HepG2 (cell line): ENCODE measurements around the gene NEK7. TPM values are rescaled to one million over a fixed set of nuclear protein-coding genes. Genes with fewer than 3 reads are reported as not detected.

Experiments used
- ATAC-seq: fragments of 200-7000 bp; cut with Tn5 transposase; 3 replicates; pipeline ENCODE4 v1.9.1; 2020; ENCODE audit warnings: mild to moderate bottlenecking, moderate library complexity
- BruUV-seq: library from RNA; stranded (reverse); fragments of 400-500 nt; replicated peaks from 2 replicates; lab custom pipeline; 2021; lab: Mats Ljungman, UMichigan
- CTCF ChIA-PET: fragments of 300-600 bp; formaldehyde crosslinking; extraction: SDS; loops from one replicate; lab custom pipeline; 2021; ENCODE audit warnings: low total read pairs, inconsistent platforms, low intra/inter-chr PET ratio; lab: Yijun Ruan, JAX
- POLR2A ChIA-PET: fragments of 350-600 bp; sonication (Branson Sonifier 250); formaldehyde crosslinking; loops from one replicate; lab custom pipeline; 2020; ENCODE audit warnings: antibody characterized with exemption, inconsistent platforms; lab: Yijun Ruan, JAX
- DNase-seq: peaks from one replicate; pipeline ENCODE4 v3.0.0-alpha.2; 2015; ENCODE audit warnings: low spot score
- FAIRE-seq: peaks from 3 replicates; lab custom pipeline; 2011; peaks lifted over from hg19 to GRCh38; lab: Jason Lieb, UNC
- H2AFZ ChIP-seq: one replicate; pipeline ENCODE4 v1.6.1; 2011; ENCODE audit warnings: low read length, inconsistent platforms
- H3K27ac ChIP-seq: fragments of 300-600 bp; 3 replicates; pipeline ENCODE4 v1.8.0; 2011; ENCODE audit warnings: mixed run types, mild to moderate bottlenecking, mixed read lengths, low read length, inconsistent platforms; ENCODE audit not compliant: insufficient read depth; ENCODE audit errors: extremely low read length
- H3K27me3 ChIP-seq, 2 experiments: fragments of 200-600 bp in 1 of 2; 2 replicates in 1 of 2; 3 replicates in 1 of 2; pipeline versions ENCODE4 v1.6.0 to v1.8.0; 2011; ENCODE audit warnings: low read length in 2 of 2, mild to moderate bottlenecking in 2 of 2, moderate library complexity in 2 of 2, inconsistent platforms in 1 of 2; ENCODE audit not compliant: insufficient read depth in 2 of 2, control insufficient read depth in 1 of 2
- H3K36me3 ChIP-seq, 2 experiments: fragments of 200-600 bp in 1 of 2; replicated peaks in 1 of 2; 2 replicates in 1 of 2; 3 replicates in 1 of 2; pipeline versions ENCODE4 v1.5.1 to v1.8.0; 2011; ENCODE audit warnings: low read length in 2 of 2, inconsistent platforms in 1 of 2; ENCODE audit not compliant: insufficient read depth in 2 of 2, control insufficient read depth in 1 of 2
- H3K4me1 ChIP-seq: 2 replicates; pipeline ENCODE4 v1.5.1; 2012; ENCODE audit warnings: low read length, inconsistent platforms; ENCODE audit not compliant: insufficient read depth
- H3K4me2 ChIP-seq: 2 replicates; pipeline ENCODE4 v1.6.0; 2011; ENCODE audit warnings: low read depth, low read length, inconsistent platforms
- H3K4me3 ChIP-seq, 3 experiments: fragments of 200-600 bp in 1 of 3; sonication (generic), shearing (Covaris generic) in 1 of 3; replicated peaks in 1 of 3; 2 replicates each; pipeline ENCODE4 v1.5.1; 2011 to 2016; ENCODE audit warnings: low read length in 3 of 3, inconsistent platforms in 2 of 3, low read depth in 2 of 3, mild to moderate bottlenecking in 2 of 3, control low read depth in 1 of 3, mixed read lengths in 1 of 3; ENCODE audit not compliant: insufficient read depth in 1 of 3
- H3K79me2 ChIP-seq: one replicate; pipeline ENCODE4 v1.6.1; 2011; ENCODE audit warnings: low read length, inconsistent platforms; ENCODE audit not compliant: insufficient read depth
- H3K9ac ChIP-seq: 2 replicates; pipeline ENCODE4 v1.6.0; 2011; ENCODE audit warnings: mild to moderate bottlenecking, low read depth, low read length, inconsistent platforms; ENCODE audit not compliant: insufficient read depth
- H3K9me3 ChIP-seq: 2 replicates; pipeline ENCODE4 v1.5.1; 2012; ENCODE audit warnings: mild to moderate bottlenecking, low read length
- H4K20me1 ChIP-seq: 2 replicates; pipeline ENCODE4 v1.6.0; 2011; ENCODE audit warnings: inconsistent platforms, mild to moderate bottlenecking, low read length, moderate library complexity; ENCODE audit not compliant: insufficient read depth
- DNMT3B ChIP-seq: conservative IDR thresholded peaks from 2 replicates; pipeline ENCODE4 v1.6.1; 2016; ENCODE audit warnings: missing biosample characterization, control low read depth
- GATAD1 ChIP-seq: IDR thresholded peaks from 2 replicates; pipeline ENCODE4 v1.6.1; 2016; ENCODE audit warnings: missing genetic modification reagents, missing compliant biosample characterization
- HMG20B ChIP-seq: conservative IDR thresholded peaks from 2 replicates; pipeline ENCODE4 v1.6.1; 2016; ENCODE audit warnings: missing genetic modification reagents, missing compliant biosample characterization
- KDM5A ChIP-seq: fragments of 200-600 bp; sonication (generic); IDR thresholded peaks from 2 replicates; pipeline ENCODE4 v1.7.0; 2018; ENCODE audit warnings: antibody characterized with exemption, mild to moderate bottlenecking, low read length, borderline replicate concordance
- KLF13 ChIP-seq: sonication (generic); formaldehyde crosslinking; IDR thresholded peaks from 2 replicates; pipeline ENCODE4 v1.4.0; 2020; ENCODE audit warnings: mild to moderate bottlenecking, missing genetic modification reagents
- NFE2 ChIP-seq: sonication (generic); formaldehyde crosslinking; IDR thresholded peaks from 2 replicates; pipeline ENCODE4 v1.4.0; 2020; ENCODE audit warnings: missing genetic modification reagents
- RAD21 ChIP-seq: fragments of 450-650 bp; formaldehyde crosslinking; IDR thresholded peaks from 2 replicates; pipeline ENCODE4 v1.5.0; 2020; ENCODE audit warnings: mild to moderate bottlenecking
- RXRB ChIP-seq: IDR thresholded peaks from 2 replicates; pipeline ENCODE4 v1.6.1; 2016; ENCODE audit warnings: borderline replicate concordance, missing genetic modification reagents, missing compliant biosample characterization
- TAF1 ChIP-seq: sonication (generic); formaldehyde crosslinking; IDR thresholded peaks from 2 replicates; pipeline ENCODE4 v1.4.0; 2020; ENCODE audit warnings: missing genetic modification reagents
- ZNF446 ChIP-seq: sonication (generic); formaldehyde crosslinking; IDR thresholded peaks from 2 replicates; pipeline ENCODE4 v1.5.0; 2020; ENCODE audit warnings: mild to moderate bottlenecking, missing genetic modification reagents
- ZNF460 ChIP-seq: sonication (generic); formaldehyde crosslinking; IDR thresholded peaks from 2 replicates; pipeline ENCODE4 v1.5.1; 2020; ENCODE audit warnings: missing genetic modification reagents, mild to moderate bottlenecking, borderline replicate concordance
- ZNF468 ChIP-seq: sonication (generic); formaldehyde crosslinking; IDR thresholded peaks from 2 replicates; pipeline ENCODE4 v1.8.0; 2022; ENCODE audit warnings: mild to moderate bottlenecking, moderate library complexity, missing genetic modification reagents
- ZNF543 ChIP-seq: sonication (generic); formaldehyde crosslinking; IDR thresholded peaks from 2 replicates; pipeline ENCODE4 v1.4.0; 2020; ENCODE audit warnings: mild to moderate bottlenecking, missing genetic modification reagents
- ZNF678 ChIP-seq: sonication (generic); formaldehyde crosslinking; IDR thresholded peaks from 2 replicates; pipeline ENCODE4 v1.4.0; 2020; ENCODE audit warnings: mild to moderate bottlenecking, missing genetic modification reagents
- whole genome bisulfite sequencing: methylation state at CpG from one replicate; pipeline ENCODE4 v1.1.6; 2017; ENCODE audit warnings: low lambda C conversion rate; 5-methylcytosine and 5-hydroxymethylcytosine counted together
- in situ Hi-C: cut with HindIII; loops from 2 replicates; pipeline ENCODE4 v1.10.0; 2017; ENCODE audit warnings: low pct_unique_long_range_greater_than_20kb; ENCODE audit not compliant: extremely low pct_ligation_motif_present
- intact Hi-C: fragments of 100-400 bp; cut with micrococcal nuclease; formaldehyde crosslinking; loops from one replicate; pipeline ENCODE4 v1.10.0; 2022; ENCODE audit not compliant: unreplicated experiment
- polyA plus RNA-seq, 8 experiments: library from polyadenylated mRNA; depleted of rRNA in 3 of 8; stranded (reverse) in 7 of 8; unstranded in 1 of 8; fragments of >200 nt; fragmentation: Illumina TruSeq in 4 of 8; extraction: Trizol in 4 of 8; gene quantifications; 2 replicates each; pipeline versions ENCODE4 v1.2.1 to v1.2.3, GENCODE V29; 2011 to 2016; ENCODE audit warnings: low read depth in 4 of 8, missing spikeins in 1 of 8, mixed read lengths in 1 of 8; ENCODE audit not compliant: insufficient read depth in 1 of 8
- total RNA-seq, 5 experiments: library from RNA; depleted of rRNA; stranded (reverse); fragments of >200 nt; fragmentation: Illumina TruSeq; extraction: Trizol; gene quantifications; 2 replicates each; pipeline ENCODE4 v1.2.3, GENCODE V29; 2016; ENCODE audit warnings: low read depth in 1 of 5
- TF ChIP-seq, protein P1 (sequence below): sonication (generic); formaldehyde crosslinking; IDR thresholded peaks from 2 replicates; pipeline ENCODE4 v1.4.0; 2020; ENCODE audit warnings: mild to moderate bottlenecking, missing genetic modification reagents
- TF ChIP-seq, protein P2 (sequence below): IDR thresholded peaks from 2 replicates; pipeline ENCODE4 v1.6.1; 2016; ENCODE audit warnings: mild to moderate bottlenecking, missing biosample characterization, missing genetic modification reagents
- TF ChIP-seq, protein P3 (sequence below): sonication (generic); formaldehyde crosslinking; IDR thresholded peaks from 2 replicates; pipeline ENCODE4 v1.8.0; 2023; ENCODE audit warnings: mild to moderate bottlenecking, missing genetic modification reagents
- TF ChIP-seq, protein P4 (sequence below): sonication (generic); formaldehyde crosslinking; IDR thresholded peaks from 2 replicates; pipeline ENCODE4 v1.8.0; 2022; ENCODE audit warnings: mild to moderate bottlenecking, missing genetic modification reagents, borderline replicate concordance

The NEK7 gene
- total and polyA plus RNA-seq, 2 of the 13 experiments (the other 11 are each of a cell fraction or from before 2014, with no cell fraction given) = 18.1 to 19.2 TPM

DNA sequence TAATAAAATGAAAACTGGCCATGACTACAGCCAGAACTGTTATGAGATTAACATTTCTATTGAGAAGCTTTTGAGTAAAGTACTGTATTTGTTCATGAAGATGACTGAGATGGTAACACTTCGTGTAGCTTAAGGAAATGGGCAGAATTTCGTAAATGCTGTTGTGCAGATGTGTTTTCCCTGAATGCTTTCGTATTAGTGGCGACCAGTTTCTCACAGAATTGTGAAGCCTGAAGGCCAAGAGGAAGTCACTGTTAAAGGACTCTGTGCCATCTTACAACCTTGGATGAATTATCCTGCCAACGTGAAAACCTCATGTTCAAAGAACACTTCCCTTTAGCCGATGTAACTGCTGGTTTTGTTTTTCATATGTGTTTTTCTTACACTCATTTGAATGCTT, 164.0 kb downstream of the NEK7 start:
- no peak for DNase-seq
- H3K36me3 ChIP-seq = 0 out of 5 replicates have a peak, but pooled peaks cover 0 to 1% of the 10 kb centered on the region in 2 experiments
- TF ChIP-seq ZNF460 (CRISPR knock-in tag) = no peak
- TF ChIP-seq KLF13 (CRISPR knock-in tag) = no peak
- no peak for TF ChIP-seq ZNF468
- no peak for TF ChIP-seq GATAD1 (CRISPR knock-in tag)
- TF ChIP-seq, protein P1, sequence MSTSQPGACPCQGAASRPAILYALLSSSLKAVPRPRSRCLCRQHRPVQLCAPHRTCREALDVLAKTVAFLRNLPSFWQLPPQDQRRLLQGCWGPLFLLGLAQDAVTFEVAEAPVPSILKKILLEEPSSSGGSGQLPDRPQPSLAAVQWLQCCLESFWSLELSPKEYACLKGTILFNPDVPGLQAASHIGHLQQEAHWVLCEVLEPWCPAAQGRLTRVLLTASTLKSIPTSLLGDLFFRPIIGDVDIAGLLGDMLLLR = no peak
- TF ChIP-seq, all 625 proteins: peak for 0
- Histone ChIP-seq H3K4me1 (no peaks in the 10 kb centered on the region), H3K9me3 (no peaks in the 10 kb centered on the region), H4K20me1 (no peaks in the 10 kb centered on the region), H3K4me2 (no peak overlapping the region), H3K27ac (no peak overlapping the region), H3K27me3 (no peaks in the 10 kb centered on the region), H3K4me3 (no peak overlapping the region), H3K9ac (no peak overlapping the region), H2AFZ (no peak overlapping the region), H3K79me2 (no peaks in the 10 kb centered on the region)
- ATAC-seq (no peak), FAIRE-seq (no peak)
- WGBS = 94% methylated on average over 6 of the region's 6 CpGs
- POLR2A ChIA-PET = no interaction called here
- in situ Hi-C loops = no loop called here
- CTCF ChIA-PET = no interaction called here
- intact Hi-C loops = no loop called here
- BruUV-seq = no TSS peak

DNA sequence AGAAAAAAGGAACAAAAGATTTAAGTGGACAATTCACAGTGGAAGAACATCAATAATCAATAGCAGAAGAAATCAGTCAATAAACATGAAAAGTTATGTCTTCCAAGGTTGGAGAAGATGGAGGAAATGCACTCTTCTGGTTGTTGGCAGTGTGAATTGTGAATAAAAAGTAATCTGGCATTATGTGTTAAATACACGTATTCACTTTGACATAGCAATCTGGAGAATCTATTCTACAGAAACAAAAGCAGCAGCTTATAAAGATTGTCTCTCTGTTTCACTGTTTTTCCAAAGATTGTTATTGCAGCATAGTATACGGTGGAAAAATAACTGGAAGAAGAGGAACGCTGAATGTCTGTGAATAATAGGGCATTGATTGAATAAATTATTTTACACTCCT, 169.4 kb downstream of the NEK7 start:
- 20% methylated on average over 3 of the region's 3 CpGs for WGBS
- no peaks in the 10 kb centered on the region for H3K4me1 ChIP-seq
- H3K27ac ChIP-seq = no peak overlapping the region
- H2AFZ ChIP-seq = no peak overlapping the region
- CTCF ChIA-PET = no interaction called here
- no peak overlapping the region for H3K4me3 ChIP-seq
- H4K20me1 ChIP-seq = no peaks in the 10 kb centered on the region
- intact Hi-C loops = no loop called here
- FAIRE-seq (no peak), ATAC-seq (no peak), DNase-seq (no peak)
- in situ Hi-C loops = no loop called here
- no peaks in the 10 kb centered on the region for H3K79me2 ChIP-seq
- H3K9ac ChIP-seq = no peak overlapping the region
- H3K27me3 ChIP-seq = no peaks in the 10 kb centered on the region
- no peak overlapping the region for H3K4me2 ChIP-seq
- POLR2A ChIA-PET = no interaction called here
- H3K9me3 ChIP-seq = no peaks in the 10 kb centered on the region
- H3K36me3 ChIP-seq = no peaks in the 10 kb centered on the region
- no TSS peak for BruUV-seq
- no peak for TF ChIP-seq HMG20B (CRISPR knock-in tag)
- TF ChIP-seq, protein P2, sequence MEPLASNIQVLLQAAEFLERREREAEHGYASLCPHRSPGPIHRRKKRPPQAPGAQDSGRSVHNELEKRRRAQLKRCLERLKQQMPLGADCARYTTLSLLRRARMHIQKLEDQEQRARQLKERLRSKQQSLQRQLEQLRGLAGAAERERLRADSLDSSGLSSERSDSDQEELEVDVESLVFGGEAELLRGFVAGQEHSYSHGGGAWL (CRISPR knock-in tag) = no peak
- TF ChIP-seq RXRB (CRISPR knock-in tag) = no peak
- TF ChIP-seq DNMT3B (CRISPR knock-in tag) = no peak
- TF ChIP-seq ZNF446 (CRISPR knock-in tag) = no peak
- TF ChIP-seq, protein P3, sequence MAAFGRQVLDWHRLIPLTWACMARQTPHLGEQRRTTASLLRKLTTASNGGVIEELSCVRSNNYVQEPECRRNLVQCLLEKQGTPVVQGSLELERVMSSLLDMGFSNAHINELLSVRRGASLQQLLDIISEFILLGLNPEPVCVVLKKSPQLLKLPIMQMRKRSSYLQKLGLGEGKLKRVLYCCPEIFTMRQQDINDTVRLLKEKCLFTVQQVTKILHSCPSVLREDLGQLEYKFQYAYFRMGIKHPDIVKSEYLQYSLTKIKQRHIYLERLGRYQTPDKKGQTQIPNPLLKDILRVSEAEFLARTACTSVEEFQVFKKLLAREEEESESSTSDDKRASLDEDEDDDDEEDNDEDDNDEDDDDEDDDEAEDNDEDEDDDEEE (CRISPR knock-in tag) = no peak
- TF ChIP-seq, protein P4, sequence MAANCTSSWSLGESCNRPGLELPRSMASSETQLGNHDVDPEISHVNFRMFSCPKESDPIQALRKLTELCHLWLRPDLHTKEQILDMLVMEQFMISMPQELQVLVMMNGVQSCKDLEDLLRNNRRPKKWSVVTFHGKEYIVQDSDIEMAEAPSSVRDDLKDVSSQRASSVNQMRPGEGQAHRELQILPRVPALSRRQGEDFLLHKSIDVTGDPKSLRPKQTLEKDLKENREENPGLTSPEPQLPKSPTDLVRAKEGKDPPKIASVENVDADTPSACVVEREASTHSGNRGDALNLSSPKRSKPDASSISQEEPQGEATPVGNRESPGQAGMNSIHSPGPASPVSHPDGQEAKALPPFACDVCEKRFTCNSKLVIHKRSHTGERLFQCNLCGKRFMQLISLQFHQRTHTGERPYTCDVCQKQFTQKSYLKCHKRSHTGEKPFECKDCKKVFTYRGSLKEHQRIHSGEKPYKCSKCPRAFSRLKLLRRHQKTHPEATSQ (CRISPR knock-in tag) = no peak
- no peak for TF ChIP-seq RAD21
- no peak for TF ChIP-seq ZNF543
- no peak for TF ChIP-seq TAF1 (CRISPR knock-in tag)
- no peak for TF ChIP-seq ZNF678 (CRISPR knock-in tag)
- no peak for TF ChIP-seq KDM5A
- TF ChIP-seq NFE2 (CRISPR knock-in tag) = no peak
